HuH-7 (cell line): ENCODE results near the gene WDR12.
"Not testable (repeated sequence)": the region's sequence is repeated elsewhere in the genome, so short reads cannot be mapped to it uniquely, and the experiment has no call there.

Experiments used
- DNase-seq: peaks from one replicate; pipeline ENCODE4 v3.0.0; 2011; ENCODE audit warnings: low spot score

The WDR12 gene

DNA sequence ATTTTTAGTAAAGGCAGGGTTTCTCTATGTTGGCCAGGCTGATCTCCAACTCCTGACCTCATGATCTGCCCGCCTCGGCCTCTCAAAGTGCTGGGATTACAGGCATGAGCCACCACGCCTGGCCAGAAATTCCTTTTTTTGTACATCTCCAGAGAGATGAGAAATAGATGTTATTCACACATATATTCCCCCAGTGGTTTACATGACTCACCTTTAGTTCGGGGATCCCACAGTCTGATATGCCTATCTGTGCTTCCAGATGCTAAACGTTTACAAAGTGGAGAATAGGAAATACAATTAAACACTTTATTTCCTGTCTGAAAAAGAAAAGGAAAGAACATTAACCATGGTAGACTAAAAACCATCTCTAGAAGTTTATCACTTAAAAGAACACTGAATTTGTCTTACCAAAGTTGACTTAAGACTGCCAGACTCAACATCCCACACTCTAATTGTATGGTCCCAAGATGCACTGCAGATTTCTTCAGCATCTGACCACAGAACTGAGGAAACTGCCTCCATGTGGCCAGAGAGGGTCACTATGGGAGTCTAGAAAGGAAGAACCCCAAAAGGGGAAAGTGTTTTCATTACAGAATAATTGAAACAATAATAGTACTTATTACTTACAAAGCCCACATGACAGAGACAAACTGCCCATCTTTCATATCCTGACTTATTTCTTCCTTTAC is 27.3 kb downstream of the WDR12 start:
- no peak for DNase-seq

DNA sequence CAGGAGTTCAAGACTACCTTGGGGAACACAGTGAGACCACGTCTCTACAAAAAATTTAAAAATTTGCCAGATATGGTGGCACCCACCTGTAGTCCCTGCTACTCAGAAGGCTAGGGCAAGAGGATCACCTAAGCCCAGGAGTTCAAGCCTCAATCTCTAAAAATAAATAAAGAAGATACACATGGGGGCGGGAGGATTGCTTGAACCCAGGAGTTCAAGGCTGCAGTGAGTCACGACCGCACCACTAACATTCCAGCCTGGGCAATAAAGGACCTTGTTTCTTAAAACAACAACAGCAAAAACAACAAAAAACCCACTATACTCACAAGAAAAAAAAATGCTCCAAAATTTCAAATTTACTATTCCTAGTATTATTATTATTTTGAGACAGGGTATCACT is 29.9 kb downstream of the WDR12 start:
- no peak for DNase-seq

GRCh38 chr2:202877699-202878098 is 33.8 kb downstream of the WDR12 start:
- DNase-seq = no peak

- peak; percentile 51 for DNase-seq
These were observed 40.0 kb downstream of the WDR12 start, which contains the start of gene ICA1L for GRCh38 chr2:202871300-202872141. Gene ICA1L (minus strand): TSS chr2:202871766. CDS start chr2:202829009, 42,757 bp downstream.

DNA sequence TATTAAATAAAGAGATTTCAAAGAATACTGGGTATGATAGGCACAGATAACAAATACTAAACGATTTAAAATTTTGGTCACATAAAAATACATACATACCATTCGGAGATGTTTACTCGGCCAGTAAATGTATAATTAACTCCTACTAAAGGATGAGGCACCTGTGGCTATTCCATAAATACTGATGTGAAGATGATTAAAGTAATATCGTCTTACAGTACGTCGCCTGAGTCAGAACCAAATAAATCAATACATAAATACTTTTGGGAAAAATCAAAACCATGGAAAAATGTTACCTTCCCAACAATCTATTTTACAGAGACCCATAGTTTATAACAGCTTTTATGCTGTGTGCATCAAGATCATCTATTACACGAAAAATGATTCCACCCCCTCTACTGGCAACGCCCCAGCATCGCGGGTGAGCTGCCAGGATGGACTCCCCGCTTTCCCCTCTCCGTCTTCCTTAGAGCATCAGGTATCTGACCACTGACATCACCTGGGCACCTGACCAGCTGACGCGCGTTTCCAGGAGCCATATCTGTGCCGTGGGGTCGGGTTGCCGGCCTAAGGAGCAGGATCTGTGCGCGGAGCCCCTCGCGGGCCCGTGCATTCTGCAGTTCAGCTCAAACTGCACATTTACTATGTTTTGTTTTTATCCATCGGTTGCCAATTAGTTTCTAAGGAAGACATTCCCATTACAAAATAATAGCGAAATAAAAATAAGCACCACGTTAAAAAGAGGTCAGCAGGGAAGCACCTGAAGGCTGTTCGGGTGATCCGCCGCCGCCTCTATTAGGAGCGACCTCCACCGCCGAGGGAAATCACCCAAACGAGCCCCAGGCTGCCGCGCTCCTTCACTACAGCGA is 40.8 kb downstream of the WDR12 start:
- peak; percentile 68 for DNase-seq

DNA sequence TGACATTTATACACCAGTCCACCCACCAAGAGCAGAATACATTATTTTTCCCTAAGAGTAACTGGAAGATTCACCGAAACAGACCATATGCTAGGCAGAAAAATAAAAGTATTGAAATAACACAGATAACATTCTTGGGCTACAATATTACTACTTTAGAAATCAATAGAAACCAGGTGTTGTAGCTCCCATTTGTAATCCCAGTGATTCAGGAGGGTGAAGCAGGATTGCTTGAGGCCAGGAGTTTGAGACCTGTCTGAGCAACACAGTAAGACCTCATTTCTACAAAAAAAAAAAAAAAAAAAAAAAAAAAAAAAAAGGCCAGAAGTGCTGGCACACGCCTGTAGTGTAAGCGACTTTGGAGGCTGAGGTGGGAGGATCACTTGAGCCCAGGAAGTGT is 49.5 kb downstream of the WDR12 start:
- DNase-seq = no peak

GRCh38 chr2:202858601-202859000 is 52.9 kb downstream of the WDR12 start:
- DNase-seq = no peak

DNA sequence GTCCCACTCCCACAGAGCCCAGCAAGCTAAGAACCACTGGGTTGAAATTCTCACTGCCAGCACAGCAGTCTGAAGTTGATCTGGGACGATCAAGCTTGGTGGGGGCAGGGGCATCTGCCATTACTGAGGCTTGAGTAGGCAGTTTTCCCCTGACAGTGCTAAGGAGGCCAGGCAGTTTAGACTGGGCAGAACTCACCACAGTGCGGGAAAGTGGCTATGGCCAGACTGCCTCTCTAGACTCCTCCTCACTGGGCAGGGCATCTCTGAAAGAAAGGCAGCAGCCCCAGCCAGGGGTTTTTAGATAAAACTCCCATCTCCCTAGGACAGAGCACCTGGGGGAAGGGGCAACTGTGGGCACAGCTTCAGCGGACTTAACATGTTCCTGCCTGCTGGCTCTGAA is 62.1 kb downstream of the WDR12 start:
- not testable (repeated sequence) for DNase-seq

- DNase-seq = no peak
These were observed 62.7 kb downstream of the WDR12 start for GRCh38 chr2:202848813-202849212.

GRCh38 chr2:202847693-202848524 is 63.6 kb downstream of the WDR12 start:
- DNase-seq = no peak

- no peak for DNase-seq
These were observed 66.8 kb downstream of the WDR12 start for GRCh38 chr2:202844656-202845055.

DNA sequence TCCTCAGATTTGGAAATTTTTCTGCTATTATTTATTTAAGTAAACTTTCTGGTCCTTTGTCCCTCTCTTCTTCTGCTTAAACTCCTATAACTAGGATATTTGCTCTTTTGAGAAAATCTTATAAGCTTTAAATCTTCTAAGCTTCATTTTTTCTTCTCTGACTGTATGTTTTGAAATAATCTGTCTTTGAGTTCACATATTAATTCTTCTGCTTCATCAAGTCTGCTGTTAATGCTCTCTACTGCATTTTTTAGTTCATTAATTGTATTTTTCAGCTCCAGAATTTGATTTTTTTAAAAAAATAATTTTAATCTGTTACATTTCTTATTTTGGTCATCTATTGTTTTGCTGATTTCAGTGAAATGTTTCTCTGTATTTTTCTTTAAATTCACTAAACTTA is 68.8 kb downstream of the WDR12 start:
- no peak for DNase-seq

GRCh38 chr2:202841090-202841867 is 70.2 kb downstream of the WDR12 start:
- DNase-seq = no peak

GRCh38 chr2:202831242-202832220 is 79.9 kb downstream of the WDR12 start:
- DNase-seq = peak; percentile 74

DNA sequence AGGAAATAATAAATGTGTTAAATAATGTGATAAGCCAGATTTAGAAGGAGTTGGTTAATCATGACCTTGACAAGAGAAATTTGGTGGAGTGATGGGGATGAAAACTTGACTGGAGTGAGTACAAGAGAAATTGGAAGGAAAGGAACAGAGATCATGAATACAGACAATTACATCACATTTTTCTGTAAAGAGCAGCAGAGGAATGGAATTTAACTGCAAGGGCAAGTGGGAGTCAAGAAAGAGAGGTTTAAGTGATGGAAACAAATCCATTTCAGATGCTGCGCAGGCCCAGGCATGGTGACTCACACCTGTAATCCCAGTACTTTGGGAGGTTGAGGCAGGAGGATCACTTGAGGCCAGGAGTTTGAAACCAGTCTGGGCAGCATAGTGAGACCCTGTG is 86.6 kb downstream of the WDR12 start:
- DNase-seq = no peak
